Measurements from ENCODE around the gene RPN2.

Gene RPN2

GRCh38 chr20:37160683-37161082 lies 18.4 kb upstream of the RPN2 start:
- no peak for TF ChIP-seq CTCF (IDR thresholded peaks at IDR 0.05; ENCODE audit: insufficient read depth, low read depth, low read length, missing control alignments)
- no peak overlapping the region for H3K4me3 ChIP-seq (ENCODE audit: low read length)
- no peak for DNase-seq (ENCODE audit: low read depth)

- no peak for TF ChIP-seq CTCF (IDR thresholded peaks at IDR 0.05; ENCODE audit: insufficient read depth, low read depth, low read length, missing control alignments)
- H3K4me3 ChIP-seq (ENCODE audit: low read length): no peak overlapping the region
- no peak for DNase-seq (ENCODE audit: low read depth)
These were observed 17.1 kb upstream of the RPN2 start for GRCh38 chr20:37161830-37162549.

- TF ChIP-seq CTCF (IDR thresholded peaks at IDR 0.05; ENCODE audit: insufficient read depth, low read depth, low read length, missing control alignments): no peak
- no peak for DNase-seq (ENCODE audit: low read depth)
These were observed 16.5 kb upstream of the RPN2 start for GRCh38 chr20:37162646-37163045.

GRCh38 chr20:37163832-37164554 lies 15.1 kb upstream of the RPN2 start:
- no peak for TF ChIP-seq CTCF (IDR thresholded peaks at IDR 0.05; ENCODE audit: insufficient read depth, low read depth, low read length, missing control alignments)
- H3K4me3 ChIP-seq (ENCODE audit: low read length): no peak overlapping the region

More at GRCh38 chr20:37162646-37163045, 16.5 kb upstream of the RPN2 start:
- H3K4me3 ChIP-seq (ENCODE audit: low read length): no peak overlapping the region

GRCh38 chr20:37165031-37165430 lies 14.1 kb upstream of the RPN2 start:
- no peak for DNase-seq (ENCODE audit: low read depth)
- TF ChIP-seq CTCF (IDR thresholded peaks at IDR 0.05; ENCODE audit: insufficient read depth, low read depth, low read length, missing control alignments): no peak
- no peak overlapping the region for H3K4me3 ChIP-seq (ENCODE audit: low read length)

More at GRCh38 chr20:37163832-37164554, 15.1 kb upstream of the RPN2 start:
- no peak for DNase-seq (ENCODE audit: low read depth)

GRCh38 chr20:37166867-37167266 lies 12.3 kb upstream of the RPN2 start:
- DNase-seq (ENCODE audit: low read depth): no peak
- H3K4me3 ChIP-seq (ENCODE audit: low read length): no peak overlapping the region
- TF ChIP-seq CTCF (IDR thresholded peaks at IDR 0.05; ENCODE audit: insufficient read depth, low read depth, low read length, missing control alignments): no peak
